Measurements from ENCODE around the gene PRPS1.

GRCh38 chrX:107589243-107589642 is 39.1 kb upstream of the PRPS1 start:
- TF ChIP-seq MAX (IDR thresholded peaks at IDR 0.05) (no peak), REST (IDR thresholded peaks at IDR 0.05) (no peak), CTCF (IDR thresholded peaks at IDR 0.05; ENCODE audit: low read depth, low read length, missing input control) (no peak), FOXA2 (IDR thresholded peaks at IDR 0.05) (no peak)

Data from liver (tissue), 2 donors.